HEK293T (cell line): ENCODE data around the gene PHACTR3.

Experiments used
- BHLHE40 ChIP-seq: fragments of 450-650 bp; IDR thresholded peaks from 2 replicates; pipeline ENCODE4 v1.6.1; 2016; ENCODE audit warnings: mild to moderate bottlenecking, moderate library complexity, borderline replicate concordance
- ELF4 ChIP-seq: fragments of 450-650 bp; IDR thresholded peaks from 2 replicates; pipeline ENCODE4 v1.6.1; 2017; ENCODE audit warnings: antibody characterized with exemption
- FOXA1 ChIP-seq: fragments of 450-650 bp; IDR thresholded peaks from 2 replicates; pipeline ENCODE4 v1.6.1; 2016; ENCODE audit warnings: mild to moderate bottlenecking
- FOXK2 ChIP-seq: fragments of 450-650 bp; IDR thresholded peaks from 2 replicates; pipeline ENCODE4 v1.6.1; 2016; ENCODE audit warnings: mild to moderate bottlenecking
- FOXM1 ChIP-seq: fragments of 450-650 bp; IDR thresholded peaks from 2 replicates; pipeline ENCODE4 v1.6.1; 2017; ENCODE audit warnings: mild to moderate bottlenecking, borderline replicate concordance
- HDGF ChIP-seq: fragments of 450-650 bp; IDR thresholded peaks from 2 replicates; pipeline ENCODE4 v1.6.1; 2017; ENCODE audit warnings: antibody characterized with exemption, borderline replicate concordance
- LEF1 ChIP-seq: fragments of 450-650 bp; IDR thresholded peaks from 2 replicates; pipeline ENCODE4 v1.6.1; 2017; ENCODE audit warnings: mild to moderate bottlenecking, borderline replicate concordance
- NFRKB ChIP-seq: fragments of 450-650 bp; IDR thresholded peaks from 2 replicates; pipeline ENCODE4 v1.6.1; 2016; ENCODE audit warnings: mild to moderate bottlenecking, moderate library complexity
- SP1 ChIP-seq: fragments of 450-650 bp; IDR thresholded peaks from 2 replicates; pipeline ENCODE4 v1.6.1; 2017
- SUZ12 ChIP-seq: fragments of 450-650 bp; IDR thresholded peaks from 2 replicates; pipeline ENCODE4 v1.6.1; 2016; ENCODE audit warnings: mild to moderate bottlenecking
- TARDBP ChIP-seq: fragments of 450-650 bp; IDR thresholded peaks from 2 replicates; pipeline ENCODE4 v1.6.1; 2016
- TF ChIP-seq, protein P1 (sequence below): fragments of 450-650 bp; IDR thresholded peaks from 2 replicates; pipeline ENCODE4 v1.6.1; 2016

DNA sequence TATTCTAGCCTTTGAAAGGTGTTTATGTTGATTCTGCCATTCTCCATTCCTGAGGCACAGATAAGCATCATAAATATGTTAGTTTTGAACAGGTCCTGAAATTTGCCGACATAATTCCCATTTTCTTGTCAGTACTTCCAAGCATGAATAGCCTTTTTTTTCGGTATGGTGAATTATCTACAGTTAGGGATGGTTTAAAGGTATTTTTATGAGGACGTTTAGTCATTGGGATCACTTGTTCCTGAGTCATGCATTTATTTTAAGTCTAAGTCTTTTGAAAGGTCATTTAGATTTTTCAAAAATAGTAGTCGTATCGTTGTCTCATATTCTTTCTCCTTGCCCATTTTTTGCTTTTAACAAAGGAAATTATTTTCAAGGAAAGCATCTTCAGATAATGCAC is 98.7 kb downstream of the PHACTR3 start:
- TF ChIP-seq SP1: no peak
- TF ChIP-seq TARDBP: no peak
- TF ChIP-seq BHLHE40: no peak
- no peak for TF ChIP-seq FOXM1
- TF ChIP-seq HDGF: no peak
- no peak for TF ChIP-seq FOXA1
- TF ChIP-seq ELF4: no peak
- TF ChIP-seq LEF1: no peak
- TF ChIP-seq FOXK2: no peak
- no peak for TF ChIP-seq NFRKB
- TF ChIP-seq SUZ12: no peak
- TF ChIP-seq, protein P1, sequence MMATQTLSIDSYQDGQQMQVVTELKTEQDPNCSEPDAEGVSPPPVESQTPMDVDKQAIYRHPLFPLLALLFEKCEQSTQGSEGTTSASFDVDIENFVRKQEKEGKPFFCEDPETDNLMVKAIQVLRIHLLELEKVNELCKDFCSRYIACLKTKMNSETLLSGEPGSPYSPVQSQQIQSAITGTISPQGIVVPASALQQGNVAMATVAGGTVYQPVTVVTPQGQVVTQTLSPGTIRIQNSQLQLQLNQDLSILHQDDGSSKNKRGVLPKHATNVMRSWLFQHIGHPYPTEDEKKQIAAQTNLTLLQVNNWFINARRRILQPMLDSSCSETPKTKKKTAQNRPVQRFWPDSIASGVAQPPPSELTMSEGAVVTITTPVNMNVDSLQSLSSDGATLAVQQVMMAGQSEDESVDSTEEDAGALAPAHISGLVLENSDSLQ: no peak
